Measurements from ENCODE around the gene OXNAD1.

Gene OXNAD1, protein sequence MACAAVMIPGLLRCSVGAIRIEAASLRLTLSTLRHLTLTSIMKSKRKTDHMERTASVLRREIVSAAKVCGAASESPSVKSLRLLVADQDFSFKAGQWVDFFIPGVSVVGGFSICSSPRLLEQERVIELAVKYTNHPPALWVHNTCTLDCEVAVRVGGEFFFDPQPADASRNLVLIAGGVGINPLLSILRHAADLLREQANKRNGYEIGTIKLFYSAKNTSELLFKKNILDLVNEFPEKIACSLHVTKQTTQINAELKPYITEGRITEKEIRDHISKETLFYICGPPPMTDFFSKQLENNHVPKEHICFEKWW
- 4.0 to 22.9 (median 15.0) reads per million in 17 experiments for total RNA-seq

DNA sequence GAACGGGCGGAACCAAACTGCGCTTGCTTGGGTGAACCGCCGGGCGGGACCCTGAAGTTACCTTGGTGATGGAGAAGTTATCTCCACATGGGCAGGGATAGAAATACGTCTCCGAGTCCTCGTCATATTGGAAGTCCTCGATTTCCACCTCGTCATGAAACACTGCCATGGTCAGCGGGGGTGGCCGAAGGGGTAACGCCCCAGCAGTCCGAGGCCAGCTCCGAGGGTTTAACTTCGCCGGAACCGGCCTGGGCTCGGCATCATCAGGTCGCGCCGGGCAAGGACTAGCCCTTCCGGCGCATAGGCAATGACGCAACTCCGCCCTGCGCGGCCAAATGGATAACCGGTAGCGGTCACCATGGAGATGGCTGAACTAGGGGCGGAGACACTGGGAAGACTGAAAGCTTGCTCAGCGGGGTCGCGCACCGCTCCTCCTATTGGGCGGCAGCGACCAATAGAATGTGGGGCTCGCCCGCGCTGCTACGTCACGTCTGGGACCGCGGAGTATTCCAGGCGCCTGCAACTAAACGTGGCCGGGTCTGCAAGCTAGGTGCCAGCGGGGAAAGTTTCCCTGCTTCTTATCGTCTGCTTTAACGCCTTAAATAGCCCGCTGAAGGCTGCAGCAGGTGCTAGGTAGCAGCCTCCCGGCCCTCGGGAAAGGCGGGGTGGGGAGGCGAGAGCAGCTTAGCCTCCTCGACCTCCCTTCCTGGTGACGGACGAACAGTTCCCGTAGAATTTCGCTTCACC lies at the start of gene OXNAD1, which contains the start of gene DPH3:
OXNAD1 (plus strand) TSS at position 505 of the 747 bp plus-strand sequence. CDS start 5,741 bp downstream, outside the sequence.
DPH3 (minus strand) TSS at position 236 of the 747 bp plus-strand sequence; CDS start at position 169, 67 bp downstream.
- DNase-seq, result peak; percentile 100

- no peak for DNase-seq
Observed at GRCh38 chr3:16216373-16216935, 48.6 kb upstream of the OXNAD1 start.

DNA sequence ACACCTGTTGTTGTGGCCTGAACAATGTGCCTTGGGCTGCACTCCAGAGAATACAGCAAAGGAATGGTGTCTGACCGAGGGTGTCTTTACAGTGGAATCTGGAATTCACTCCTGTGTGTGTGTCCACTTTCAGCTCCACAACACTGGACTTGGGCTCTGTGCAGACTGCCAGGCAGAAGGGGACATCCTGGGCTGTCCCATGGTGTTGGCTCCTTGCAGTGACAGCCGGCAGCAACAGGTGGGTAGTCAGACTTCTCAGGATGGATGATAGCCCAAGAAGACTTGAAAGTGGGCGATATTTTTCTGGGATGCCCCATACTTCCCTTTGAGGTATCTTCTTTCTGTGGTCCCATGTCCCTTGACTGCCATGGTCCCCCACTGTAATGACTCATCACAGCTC lies 45.2 kb upstream of the OXNAD1 start:
- DNase-seq, result no peak

- DNase-seq, result no peak
Observed at GRCh38 chr3:16221990-16222389, 43.0 kb upstream of the OXNAD1 start.

GRCh38 chr3:16222547-16222946 lies 42.5 kb upstream of the OXNAD1 start:
- no peak for DNase-seq

GRCh38 chr3:16224325-16224724 lies 40.7 kb upstream of the OXNAD1 start:
- DNase-seq, result peak in 1 of 4 experiments; percentile 7

GRCh38 chr3:16227566-16227965 lies 37.4 kb upstream of the OXNAD1 start:
- no peak for DNase-seq

DNA sequence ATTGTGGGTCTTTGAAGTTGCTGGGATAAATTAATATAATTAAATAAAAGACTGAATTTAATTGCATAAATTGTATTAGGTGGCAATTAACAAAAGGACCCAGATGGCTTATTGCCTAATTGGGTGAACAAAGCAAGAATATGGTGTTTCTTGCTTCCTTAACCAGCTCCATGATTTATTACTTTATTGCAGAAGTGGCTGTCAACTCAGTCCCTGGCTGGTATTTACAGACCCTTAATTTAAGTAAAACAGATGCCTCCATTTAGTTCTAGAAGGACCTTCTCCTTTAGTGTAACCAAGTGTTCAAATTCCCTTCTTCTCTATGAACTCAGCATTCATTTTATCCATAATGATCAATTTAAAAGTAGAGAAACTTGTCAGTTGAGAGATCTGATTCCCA lies 35.3 kb upstream of the OXNAD1 start:
- no peak for DNase-seq

- DNase-seq, result no peak
Observed at GRCh38 chr3:16231983-16232382, 33.0 kb upstream of the OXNAD1 start.

DNA sequence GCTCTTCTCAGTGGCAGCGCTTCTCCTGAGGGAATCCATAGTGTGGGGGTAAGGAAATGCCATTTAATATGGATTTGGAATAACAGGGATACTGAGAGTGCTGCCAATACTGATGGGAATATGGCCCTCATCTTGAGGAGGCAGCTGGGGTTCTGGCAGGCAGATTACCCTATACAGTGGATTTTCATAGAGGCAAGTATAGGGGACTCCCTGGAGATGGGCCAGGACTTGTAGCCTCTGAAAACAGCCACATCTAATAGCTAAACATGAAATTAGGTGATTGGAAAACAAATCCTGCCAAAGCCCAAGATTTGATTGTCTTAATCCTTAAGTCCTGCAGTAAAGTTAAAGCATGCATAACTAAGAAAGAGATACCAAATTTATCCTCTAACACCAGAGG lies 31.2 kb upstream of the OXNAD1 start:
- DNase-seq, result no peak

- DNase-seq, result no peak
Observed at GRCh38 chr3:16234281-16234680, 30.7 kb upstream of the OXNAD1 start.

DNA sequence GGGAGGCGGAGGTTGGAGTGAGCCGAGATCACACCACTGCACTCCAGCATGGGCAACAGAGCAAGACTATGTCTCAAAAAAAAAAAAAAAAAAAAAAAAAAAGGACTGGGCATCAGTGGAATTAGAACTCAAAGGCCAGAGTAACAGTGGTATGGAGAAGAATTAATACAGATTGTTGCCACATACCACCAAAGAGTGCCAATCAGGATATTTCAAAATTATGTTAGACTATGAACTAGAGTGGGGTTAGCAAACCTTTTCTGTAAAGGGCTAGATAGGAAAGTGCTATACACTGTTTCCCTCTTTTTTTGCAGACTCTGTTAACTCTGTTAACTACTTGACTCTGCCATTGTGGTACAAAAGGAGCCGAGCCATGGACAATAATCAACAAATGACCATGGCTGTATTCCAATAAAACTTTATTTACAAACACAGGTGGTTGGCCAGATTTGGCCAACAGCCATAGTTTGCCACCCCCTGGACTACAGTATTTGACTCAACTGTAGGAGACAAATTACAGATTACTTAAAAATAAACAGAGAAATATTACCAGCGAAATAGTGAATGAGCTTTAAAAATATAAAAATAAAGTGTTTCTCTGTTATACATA lies 28.9 kb upstream of the OXNAD1 start:
- no peak for DNase-seq

- no peak for DNase-seq
Observed at GRCh38 chr3:16236856-16237393, 28.1 kb upstream of the OXNAD1 start.

DNA sequence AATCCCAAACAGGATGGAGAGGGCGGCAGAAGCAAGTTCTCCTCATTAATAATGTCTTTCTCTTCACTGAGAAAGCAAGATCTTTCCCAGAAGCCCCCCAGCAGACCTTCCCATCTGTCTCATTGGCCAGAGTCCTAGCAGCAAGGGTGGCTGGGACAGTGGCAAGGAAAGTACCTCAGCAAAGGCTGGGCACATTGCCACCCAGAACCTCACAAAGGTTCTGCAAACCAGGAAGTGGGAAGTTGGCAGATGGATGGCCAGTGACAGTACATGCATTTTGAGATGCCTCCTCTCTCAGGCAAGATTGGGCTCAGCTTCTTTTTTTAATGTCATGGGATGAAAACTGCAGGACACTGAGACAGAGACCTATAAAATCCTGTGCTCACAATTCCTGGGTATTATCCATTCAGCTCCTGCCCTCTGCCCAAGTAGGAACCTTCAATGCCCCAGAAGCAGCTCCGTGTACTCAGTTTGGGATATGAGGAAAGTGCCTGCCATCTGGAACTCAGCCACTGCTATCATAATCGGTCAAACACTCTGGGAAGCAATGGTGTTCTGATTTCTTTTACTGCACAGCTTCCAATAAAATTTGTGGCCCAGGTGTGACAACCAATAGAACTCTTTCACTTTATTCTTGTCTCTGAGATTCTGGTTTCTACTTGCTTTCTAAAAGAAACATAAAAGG lies 25.8 kb upstream of the OXNAD1 start:
- DNase-seq, result peak; percentile 37 to 55 (median 54)

DNA sequence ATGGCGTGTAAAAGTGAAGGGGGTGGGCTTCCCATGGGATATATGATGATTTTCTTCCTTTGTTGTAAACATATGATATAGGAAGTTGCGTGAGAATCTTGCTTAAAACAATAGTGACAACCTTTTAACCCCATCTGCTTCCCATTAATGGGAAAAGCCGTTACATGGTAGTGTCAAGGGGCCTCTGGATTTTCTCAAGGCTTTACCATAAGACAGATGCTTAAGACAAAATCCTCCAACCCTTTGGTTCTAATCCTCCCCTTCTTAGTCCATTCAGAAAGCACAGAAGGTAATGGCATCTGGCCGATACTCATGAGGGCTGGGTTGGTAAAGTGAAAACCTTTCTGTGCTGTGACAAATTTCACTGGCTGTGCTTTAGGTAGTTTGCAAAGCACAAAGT lies 25.2 kb upstream of the OXNAD1 start:
- no peak for DNase-seq

DNA sequence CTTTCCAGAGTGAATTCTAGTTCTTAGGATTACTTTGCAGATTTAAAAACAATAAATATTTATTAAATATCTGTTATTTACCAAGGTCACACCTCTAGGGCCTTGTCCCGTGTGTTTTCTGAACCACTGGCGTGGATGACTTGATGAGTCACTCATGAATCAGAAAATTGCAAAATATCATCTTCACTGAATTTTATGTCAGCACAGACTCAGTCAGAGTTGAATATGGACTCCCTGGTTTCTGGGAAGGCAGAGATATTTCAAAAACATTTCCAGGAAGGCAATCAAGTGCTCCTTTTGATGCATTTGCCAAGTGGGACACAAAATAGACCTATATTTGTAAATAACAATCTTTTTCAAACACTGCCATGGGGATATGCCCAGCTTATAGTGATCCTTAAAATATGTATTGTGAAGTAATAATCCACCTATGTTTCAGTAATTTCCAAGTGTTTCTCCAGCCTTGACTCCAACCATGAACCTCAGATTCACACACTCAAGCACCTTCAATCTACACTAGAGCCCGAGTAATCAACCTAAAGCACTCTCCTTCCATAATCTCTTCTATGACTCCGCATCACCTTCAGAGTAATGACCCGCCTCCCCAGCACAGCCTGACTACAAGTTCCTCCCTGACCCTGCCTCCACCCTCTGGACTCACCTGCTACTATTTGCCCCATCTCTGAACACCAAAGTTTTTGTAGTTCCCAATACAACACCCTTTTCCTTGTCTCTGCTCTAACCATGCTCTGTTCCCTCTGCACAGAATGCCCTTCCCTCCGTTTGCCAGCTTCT lies 24.6 kb upstream of the OXNAD1 start:
- DNase-seq, result peak; percentile 56 to 84 (median 68)

- no peak for DNase-seq
Observed at GRCh38 chr3:16241225-16241624, 23.8 kb upstream of the OXNAD1 start.

DNA sequence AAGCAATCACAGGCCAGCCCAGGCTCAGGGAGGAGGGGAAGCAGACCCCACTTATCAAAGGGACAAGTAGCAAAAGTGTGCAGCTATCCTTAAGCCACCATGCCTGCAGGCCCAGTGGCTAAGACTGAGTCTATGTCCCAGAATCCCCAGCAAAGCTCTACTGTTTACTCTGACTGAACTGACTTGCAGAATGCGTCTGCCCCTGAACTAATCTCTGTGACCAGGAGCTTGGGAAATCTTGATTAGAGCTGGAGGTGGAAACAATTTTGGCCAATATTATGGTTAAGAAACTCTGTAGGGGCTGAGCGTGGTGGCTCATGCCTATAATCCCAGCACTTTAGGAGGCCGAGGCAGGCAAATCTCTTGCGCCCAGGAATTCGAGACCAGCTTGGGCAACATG lies 22.8 kb upstream of the OXNAD1 start:
- DNase-seq, result no peak

DNA sequence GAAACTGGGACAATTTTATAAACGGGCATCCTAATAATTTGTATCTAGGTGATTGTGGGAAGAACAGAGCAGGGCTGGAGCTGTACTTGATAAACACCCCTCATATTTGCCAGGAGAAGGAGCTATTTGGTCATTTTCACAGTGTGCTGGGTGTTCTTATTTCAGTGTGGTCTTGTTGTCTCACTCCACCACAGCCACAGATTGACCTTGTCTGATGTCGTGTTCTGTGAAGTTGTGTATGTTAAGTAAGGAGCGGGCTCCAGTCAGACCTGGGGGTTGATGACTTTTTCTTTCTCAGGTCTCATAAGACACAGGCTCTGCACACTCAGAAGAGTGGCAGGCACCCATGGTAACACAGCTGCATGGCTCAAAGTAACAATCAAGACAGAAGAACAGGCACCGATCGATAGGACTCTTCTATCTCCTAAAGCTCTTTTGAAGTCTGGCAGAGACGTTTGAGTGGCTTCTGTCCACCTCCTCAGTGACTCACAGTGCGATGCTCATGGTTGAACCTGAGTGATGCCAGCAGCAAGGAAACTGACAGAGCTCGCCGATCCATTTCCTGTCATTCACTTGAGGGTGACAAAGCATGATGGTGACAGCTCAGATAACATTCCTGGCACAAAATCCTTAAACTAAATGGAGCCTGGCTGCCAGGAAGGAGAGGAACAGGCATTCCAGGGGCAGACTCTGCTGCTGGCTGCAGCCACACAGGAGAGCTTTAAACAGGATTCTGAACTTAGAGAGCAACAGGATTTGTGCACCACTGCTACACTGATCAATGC lies 21.1 kb upstream of the OXNAD1 start:
- DNase-seq, result peak in 3 of 4 experiments; percentile 18 to 31 (median 22)

DNA sequence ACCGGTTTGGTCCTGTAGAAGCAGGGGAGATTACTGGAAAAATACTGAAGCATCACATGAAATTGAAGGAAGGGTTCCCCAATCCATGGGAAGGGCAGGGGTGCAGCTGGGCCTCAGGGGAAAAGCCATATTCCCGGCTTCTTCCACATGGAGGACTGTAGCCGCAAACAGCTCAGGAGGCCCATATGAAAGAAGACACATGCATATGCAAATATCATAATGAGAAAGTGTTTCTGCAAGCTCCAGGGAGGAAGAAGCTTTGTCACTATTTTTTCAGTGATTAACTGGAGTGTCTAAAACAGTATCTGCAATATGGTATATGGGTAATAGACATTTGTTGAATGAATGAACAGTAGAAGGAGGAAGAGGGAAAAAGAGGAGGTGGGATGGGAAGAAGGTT lies 19.4 kb upstream of the OXNAD1 start:
- no peak for DNase-seq
